ENCODE results near the gene ZCCHC7. TPM values are rescaled to one million over a fixed set of nuclear protein-coding genes. Genes with fewer than 3 reads are reported as not detected.
"Not testable (repeated sequence)": the region's sequence is repeated elsewhere in the genome, so short reads cannot be mapped to it uniquely, and the experiment has no call there.

The ZCCHC7 gene
- total RNA-seq, 2 experiments from 2014 or later = 25.6 to 29.1 TPM

- ChIA-PET POLR2A (no interaction called here), CTCF (interaction anchor here (0.6 kb wide), 1 partner anchor 72 kb away, joined by 3 read pairs; no protein-coding TSS in a partner anchor)
These were observed 163.5 kb downstream of the ZCCHC7 start for GRCh38 chr9:37283730-37284325.

GRCh38 chr9:37284636-37285035 is 164.3 kb downstream of the ZCCHC7 start:
- POLR2A ChIA-PET = no interaction called here
- CTCF ChIA-PET = interaction anchor here (0.6 kb wide), 1 partner anchor 73 kb away, joined by 3 read pairs; no protein-coding TSS in a partner anchor

- POLR2A ChIA-PET = no interaction called here
- CTCF ChIA-PET = no interaction called here
These were observed 166.3 kb downstream of the ZCCHC7 start for GRCh38 chr9:37286530-37287175.

GRCh38 chr9:37287317-37287716 is 166.9 kb downstream of the ZCCHC7 start:
- CTCF ChIA-PET = interaction anchor here (1.1 kb wide), 1 partner anchor 10 kb away, joined by 3 read pairs; no protein-coding TSS in a partner anchor
- POLR2A ChIA-PET = no interaction called here

- ChIA-PET POLR2A (interaction anchor here (0.6 kb wide), 1 partner anchor 14 kb away, joined by 3 read pairs; no protein-coding TSS in a partner anchor), CTCF (interaction anchor here (1.5 kb wide), 1 partner anchor 12 kb away, joined by 5 read pairs; no protein-coding TSS in a partner anchor)
These were observed 169.3 kb downstream of the ZCCHC7 start for GRCh38 chr9:37289631-37290030.

- POLR2A ChIA-PET = no interaction called here
- CTCF ChIA-PET = interaction anchor here (1.5 kb wide), 1 partner anchor 11 kb away, joined by 5 read pairs; no protein-coding TSS in a partner anchor
These were observed 170.1 kb downstream of the ZCCHC7 start for GRCh38 chr9:37290366-37290939.

GRCh38 chr9:37290940-37291485 is 170.6 kb downstream of the ZCCHC7 start:
- ChIA-PET POLR2A (no interaction called here), CTCF (interaction anchor here (1.5 kb wide), 1 partner anchor 11 kb away, joined by 5 read pairs; no protein-coding TSS in a partner anchor)

- CTCF ChIA-PET, POLR2A ChIA-PET: not testable (repeated sequence)
These were observed 171.4 kb downstream of the ZCCHC7 start for GRCh38 chr9:37291612-37292238.

GRCh38 chr9:37292896-37293295 is 172.5 kb downstream of the ZCCHC7 start:
- ChIA-PET CTCF (no interaction called here), POLR2A (no interaction called here)

- ChIA-PET POLR2A (no interaction called here), CTCF (no interaction called here)
These were observed 173.5 kb downstream of the ZCCHC7 start for GRCh38 chr9:37293664-37294524.

GRCh38 chr9:37295178-37295577 is 174.8 kb downstream of the ZCCHC7 start:
- POLR2A ChIA-PET = no interaction called here
- CTCF ChIA-PET = no interaction called here

- CTCF ChIA-PET = no interaction called here
- POLR2A ChIA-PET = no interaction called here
These were observed 175.4 kb downstream of the ZCCHC7 start for GRCh38 chr9:37295796-37296195.

GRCh38 chr9:37297592-37297991 is 177.2 kb downstream of the ZCCHC7 start:
- POLR2A ChIA-PET = interaction anchor here (0.6 kb wide), 2 partner anchors 15 to 126 kb away, joined by 5 to 6 read pairs; no protein-coding TSS in a partner anchor

GRCh38 chr9:37300620-37301019 is 180.2 kb downstream of the ZCCHC7 start:
- ChIA-PET CTCF (interaction anchor here (0.9 to 1.5 kb wide), 2 partner anchors 11 to 27 kb away, joined by 3 to 5 read pairs; no protein-coding TSS in a partner anchor), POLR2A (interaction anchor here (0.5 kb wide), 1 partner anchor 712 kb away, joined by 3 read pairs; no protein-coding TSS in a partner anchor)

More at GRCh38 chr9:37297592-37297991, 177.2 kb downstream of the ZCCHC7 start:
- CTCF ChIA-PET = interaction anchor here (0.6 to 1.1 kb wide), 2 partner anchors 10 to 12 kb away, joined by 3 to 4 read pairs; no protein-coding TSS in a partner anchor

- ChIA-PET CTCF (interaction anchor here (0.9 to 1.5 kb wide), 2 partner anchors 11 to 26 kb away, joined by 3 to 5 read pairs; no protein-coding TSS in a partner anchor), POLR2A (interaction anchor here (0.7 kb wide), 1 partner anchor 128 kb away, joined by 3 read pairs; no protein-coding TSS in a partner anchor)
These were observed 180.9 kb downstream of the ZCCHC7 start for GRCh38 chr9:37301042-37301853.

- ChIA-PET POLR2A (no interaction called here), CTCF (interaction anchor here (1.3 to 1.5 kb wide), 2 partner anchors 12 to 429 kb away, joined by 4 to 5 read pairs; no protein-coding TSS in a partner anchor)
These were observed 181.4 kb downstream of the ZCCHC7 start for GRCh38 chr9:37301854-37302172.

- ChIA-PET CTCF (interaction anchor here (1.3 to 1.5 kb wide), 2 partner anchors 12 to 429 kb away, joined by 4 to 5 read pairs; no protein-coding TSS in a partner anchor), POLR2A (interaction anchor here (0.7 kb wide), 1 partner anchor 26 kb away, joined by 3 read pairs; no protein-coding TSS in a partner anchor)
These were observed 181.9 kb downstream of the ZCCHC7 start for GRCh38 chr9:37302277-37302676.

- POLR2A ChIA-PET, CTCF ChIA-PET: not testable (repeated sequence)
These were observed 182.9 kb downstream of the ZCCHC7 start for GRCh38 chr9:37303272-37303671.
